Aorta (tissue), 5 donors: ENCODE data around the gene SYNCRIP. TPM values are rescaled to one million over a fixed set of nuclear protein-coding genes. Genes with fewer than 3 reads are reported as not detected.

Experiments
- ATAC-seq: fragments of 200-7000 bp; cut with Tn5 transposase; one replicate; pipeline ENCODE4 v1.9.1; 2022; ENCODE audit warnings: moderate library complexity; ENCODE audit not compliant: low FRiP score
- DNase-seq, 2 donors: peaks; one replicate each; pipeline ENCODE4 v3.0.0-alpha.2; 2020
- H3K27ac ChIP-seq, 2 donors: one replicate each; pipeline ENCODE4 v1.5.1; 2013; ENCODE audit warnings: low read length in 2 of 2, mild to moderate bottlenecking in 2 of 2, moderate library complexity in 2 of 2, control low read depth in 1 of 2, inconsistent platforms in 1 of 2, low read depth in 1 of 2
- H3K27me3 ChIP-seq, 2 donors: one replicate each; pipeline ENCODE4 v1.6.1; 2013; ENCODE audit warnings: control low read depth in 1 of 2, low read length in 1 of 2, mild to moderate bottlenecking in 1 of 2, moderate library complexity in 1 of 2; ENCODE audit not compliant: insufficient read depth in 2 of 2, control insufficient read depth in 1 of 2
- H3K36me3 ChIP-seq, 2 donors: one replicate each; pipeline ENCODE4 v1.6.1; 2013; ENCODE audit warnings: control low read depth in 1 of 2, low read length in 1 of 2, mild to moderate bottlenecking in 1 of 2; ENCODE audit not compliant: insufficient read depth in 2 of 2, control insufficient read depth in 1 of 2
- H3K4me1 ChIP-seq, 2 donors: one replicate each; pipeline ENCODE4 v1.6.1; 2013; ENCODE audit warnings: low read length in 2 of 2, control low read depth in 1 of 2, mild to moderate bottlenecking in 1 of 2, moderate library complexity in 1 of 2; ENCODE audit not compliant: insufficient read depth in 2 of 2, control insufficient read depth in 1 of 2
- H3K4me3 ChIP-seq, 2 donors: one replicate each; pipeline ENCODE4 v1.5.1; 2013; ENCODE audit warnings: low read length in 2 of 2, control low read depth in 1 of 2, mild to moderate bottlenecking in 1 of 2
- H3K9me3 ChIP-seq: one replicate; pipeline ENCODE4 v1.6.1; 2013; ENCODE audit warnings: mild to moderate bottlenecking, low read length; ENCODE audit not compliant: control insufficient read depth
- WGBS, 2 donors: extraction: QIAGEN DNeasy Blood & Tissue Kit; methylation state at CpG; one replicate each; pipeline ENCODE4 v1.1.7; 2013; 5-methylcytosine and 5-hydroxymethylcytosine counted together
- intact Hi-C, 2 donors: fragments of 100-400 bp; cut with DNase I; formaldehyde crosslinking; loops; one replicate each; pipeline versions ENCODE4 v1.14.2 to v1.15.0; 2022
- polyA plus RNA-seq, 2 donors: library from polyadenylated mRNA; stranded (reverse); fragments of 200-250 nt; gene quantifications; one replicate each; pipeline ENCODE4 v1.2.3, GENCODE V29; 2013
- total RNA-seq, 2 donors: library from RNA; stranded (reverse); fragmentation: NEBNext Ultra II Directional; extraction: Animal tissue kit (Norgen Biotek cat#: 25700); gene quantifications; one replicate each; pipeline ENCODE4 v1.2.1, GENCODE V29; 2021
- donor health status: healthy with polysubstance abuse.
- donor health status: Bipolar disorder and iron deficiency.
- donor health status: DM: no; HTN: no; CAD: no.
- donor health status: DM: no; HTN: no; CAD: no.
- donor health status: DM: yes; HTN: yes; CAD: no.

The SYNCRIP gene
- total and polyA plus RNA-seq, 4 donors = 35.2 to 119 (median 75.2) TPM

DNA sequence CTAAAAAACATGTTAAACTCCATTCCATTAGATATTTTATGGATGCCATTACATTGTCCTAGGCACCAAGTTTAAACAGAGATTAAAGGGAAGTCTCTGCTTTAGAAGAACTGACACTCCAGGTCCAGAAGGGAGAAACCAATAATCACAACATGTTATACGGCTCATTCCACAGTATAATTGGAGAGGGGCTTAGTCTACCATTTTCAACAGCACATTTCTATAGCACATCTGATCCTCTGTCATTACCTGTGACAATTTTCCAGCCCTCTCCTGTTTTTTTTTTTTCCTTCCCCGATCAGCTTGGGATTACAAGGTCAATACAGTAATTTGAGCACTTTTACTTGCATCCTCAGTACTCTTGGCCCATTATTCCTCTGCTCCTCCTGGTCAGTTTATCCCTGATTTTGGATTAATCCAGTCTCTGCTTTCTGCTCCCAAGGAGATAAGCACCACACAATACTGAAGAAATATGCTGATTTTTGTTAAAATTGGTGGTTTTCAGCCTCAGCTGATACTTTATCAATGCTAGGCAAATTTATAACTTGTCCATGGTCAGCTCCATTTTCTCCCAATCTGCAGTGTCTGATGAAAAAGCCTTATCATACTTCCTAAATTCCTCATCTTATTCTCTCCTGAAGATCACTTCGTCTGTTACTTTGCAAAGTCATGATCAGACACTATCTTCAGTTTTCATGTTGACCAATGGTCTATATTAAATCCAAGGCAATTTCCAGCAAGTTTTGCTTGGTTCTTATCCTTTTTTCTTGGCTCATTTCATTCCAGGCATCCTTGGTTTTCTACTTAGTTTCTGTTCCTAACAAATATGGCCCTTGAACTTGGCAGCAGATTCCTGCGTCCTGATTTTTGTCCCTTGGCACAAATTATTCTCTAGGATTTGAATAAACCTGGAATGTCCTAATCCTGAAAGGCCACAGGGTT, 30.8 kb upstream of the SYNCRIP start:
- Histone ChIP-seq H3K27ac (no peak overlapping the region), H3K4me1 (peaks cover 7 to 16% of the 10 kb centered on the region in 2 donors), H3K4me3 (no peak overlapping the region), H3K9me3 (no peaks in the 10 kb centered on the region), H3K36me3 (peaks cover 0 to 2% of the 10 kb centered on the region in 2 donors), H3K27me3 (peaks cover 0 to under 1% of the 10 kb centered on the region in 2 donors)
- intact Hi-C loops = loop anchor here in 1 of 2 donors (2.0 kb wide), 1 partner anchor 29 kb away; no protein-coding TSS in a partner anchor
- DNase-seq (no peak), ATAC-seq (no peak)
- WGBS, 2 donors = 69 to 76% methylated on average over 4 of the region's 4 CpGs

- ATAC-seq = no peak
- Histone ChIP-seq H3K27ac (no peak overlapping the region), H3K4me3 (no peak overlapping the region), H3K9me3 (no peaks in the 10 kb centered on the region), H3K27me3 (no peaks in the 10 kb centered on the region), H3K4me1 (peaks cover 7 to 16% of the 10 kb centered on the region in 2 donors), H3K36me3 (peaks cover 0 to 2% of the 10 kb centered on the region in 2 donors)
- 92 to 93% methylated on average over 4 of the region's 4 CpGs for WGBS, 2 donors
- intact Hi-C loops = no loop called here
- DNase-seq = no peak
Measured at GRCh38 chr6:85672623-85673022, 29.9 kb upstream of the SYNCRIP start.

- H3K9me3 ChIP-seq = no peaks in the 10 kb centered on the region
- intact Hi-C loops = no loop called here
- no peak overlapping the region for H3K4me3 ChIP-seq
- peaks cover 7 to 16% of the 10 kb centered on the region in 2 donors for H3K4me1 ChIP-seq
- H3K27me3 ChIP-seq = no peaks in the 10 kb centered on the region
- no peak overlapping the region for H3K27ac ChIP-seq
- no peak for DNase-seq
- no peak for ATAC-seq
- peaks cover 0 to 2% of the 10 kb centered on the region in 2 donors for H3K36me3 ChIP-seq
Measured at GRCh38 chr6:85672050-85672449, 29.4 kb upstream of the SYNCRIP start.

GRCh38 chr6:85670573-85670972, 27.9 kb upstream of the SYNCRIP start:
- WGBS, 2 donors = 65 to 67% methylated on average over 3 of the region's 3 CpGs
- H3K36me3 ChIP-seq = peaks cover 0 to 2% of the 10 kb centered on the region in 2 donors
- H3K27me3 ChIP-seq = no peaks in the 10 kb centered on the region
- ATAC-seq = no peak
- peaks cover 7 to 16% of the 10 kb centered on the region in 2 donors for H3K4me1 ChIP-seq
- no peak overlapping the region for H3K4me3 ChIP-seq
- H3K27ac ChIP-seq = no peak overlapping the region
- DNase-seq = no peak
- H3K9me3 ChIP-seq = no peaks in the 10 kb centered on the region
- intact Hi-C loops = no loop called here

DNA sequence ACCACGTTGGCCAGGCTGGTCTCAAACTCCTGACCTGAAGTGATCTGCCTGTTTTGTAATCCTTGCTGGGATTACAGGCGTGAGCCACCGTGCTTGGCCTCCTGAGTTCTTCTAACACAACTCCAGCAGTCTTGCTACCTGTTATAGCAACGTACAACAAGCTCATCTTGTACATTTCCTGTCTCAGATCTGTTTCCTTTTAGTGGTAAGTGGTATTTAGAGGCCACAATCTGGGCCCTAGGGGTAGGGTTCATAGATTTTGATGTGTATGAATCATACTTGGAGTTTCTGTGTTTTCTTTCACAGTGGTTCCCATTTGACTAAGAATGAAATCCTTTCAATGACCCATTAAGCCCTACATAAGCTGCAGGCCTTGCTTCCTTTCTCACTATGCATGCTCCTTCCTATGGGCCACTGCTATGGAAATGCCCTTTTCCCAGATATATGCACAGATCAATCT, 27.1 kb upstream of the SYNCRIP start:
- intact Hi-C loops = no loop called here
- DNase-seq (no peak), ATAC-seq (no peak)
- Histone ChIP-seq H3K27me3 (no peaks in the 10 kb centered on the region), H3K9me3 (no peaks in the 10 kb centered on the region), H3K27ac (no peak overlapping the region), H3K4me3 (no peak overlapping the region), H3K36me3 (peaks cover 0 to 2% of the 10 kb centered on the region in 2 donors), H3K4me1 (peaks cover 2 to 14% of the 10 kb centered on the region in 2 donors)
- 53 to 62% methylated on average over 4 of the region's 4 CpGs for WGBS, 2 donors

DNA sequence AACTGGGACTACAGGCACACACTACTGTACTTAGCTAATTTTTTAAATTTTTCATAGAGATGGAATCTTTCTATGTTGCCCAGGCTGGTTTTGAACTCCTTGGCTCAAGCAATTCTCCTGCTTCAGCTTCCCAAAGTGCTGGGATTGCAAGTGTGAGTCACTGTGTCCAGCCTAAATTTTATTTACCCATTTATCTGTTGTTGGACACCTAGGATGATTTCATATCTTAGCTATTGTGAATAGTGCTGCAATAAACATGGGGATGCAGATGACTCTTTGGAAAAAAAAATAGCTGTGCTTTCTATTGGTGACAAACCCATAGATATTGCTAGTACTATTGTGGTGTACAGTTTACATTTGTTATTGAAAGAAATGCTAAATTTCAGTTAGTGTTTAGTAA, 19.6 kb upstream of the SYNCRIP start:
- no peak for DNase-seq
- Histone ChIP-seq H3K4me3 (no peak overlapping the region), H3K27ac (no peak overlapping the region), H3K36me3 (peaks cover 0 to 5% of the 10 kb centered on the region in 2 donors), H3K27me3 (no peaks in the 10 kb centered on the region), H3K9me3 (no peaks in the 10 kb centered on the region), H3K4me1 (no peaks in the 10 kb centered on the region)
- intact Hi-C loops = no loop called here
- no peak for ATAC-seq

DNA sequence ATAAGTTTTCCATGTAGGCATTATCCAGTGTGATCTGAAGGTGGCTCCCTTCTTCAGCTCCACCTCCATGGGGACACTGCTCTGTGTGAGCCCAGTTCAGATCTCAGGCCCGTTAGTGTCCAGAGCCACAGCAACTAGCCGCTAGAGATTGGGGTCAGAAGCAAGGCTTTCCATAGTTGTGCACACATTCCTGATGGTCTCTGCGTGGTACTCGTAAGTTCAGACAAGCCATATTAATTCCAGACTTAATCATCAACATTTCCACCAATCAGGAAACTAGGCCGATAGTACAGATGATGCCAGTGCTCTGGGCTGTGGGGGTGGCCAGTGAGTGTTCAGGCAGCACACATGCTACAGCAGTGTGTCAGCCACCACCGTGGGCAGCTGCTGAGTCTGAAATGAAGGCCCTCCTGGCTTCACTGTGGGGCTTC, 17.5 kb upstream of the SYNCRIP start:
- intact Hi-C loops = no loop called here
- Histone ChIP-seq H3K27me3 (no peaks in the 10 kb centered on the region), H3K27ac (no peak overlapping the region), H3K4me1 (no peaks in the 10 kb centered on the region), H3K36me3 (peaks cover 0 to 5% of the 10 kb centered on the region in 2 donors), H3K4me3 (no peak overlapping the region), H3K9me3 (no peaks in the 10 kb centered on the region)
- DNase-seq (no peak), ATAC-seq (peak; percentile 50)
- WGBS, 2 donors = 65 to 71% methylated on average over 6 of the region's 6 CpGs

GRCh38 chr6:85650606-85651005, 7.9 kb upstream of the SYNCRIP start:
- 91 to 93% methylated on average over 1 of the region's 1 CpG for WGBS, 2 donors
- ATAC-seq (no peak), DNase-seq (no peak)
- H3K27me3 ChIP-seq = no peaks in the 10 kb centered on the region
- no peak overlapping the region for H3K4me3 ChIP-seq
- no peaks in the 10 kb centered on the region for H3K36me3 ChIP-seq
- intact Hi-C loops = no loop called here
- no peak overlapping the region for H3K27ac ChIP-seq
- H3K4me1 ChIP-seq = no peaks in the 10 kb centered on the region
- no peaks in the 10 kb centered on the region for H3K9me3 ChIP-seq
